NT2/D1 (cell line): Measurements from ENCODE around the gene USP11.

Experiments
- SUZ12 ChIP-seq: IDR thresholded peaks from 2 replicates; pipeline ENCODE4 v1.6.1; 2011; ENCODE audit not compliant: insufficient read length, insufficient read depth; ENCODE audit errors: extremely low read depth
- YY1 ChIP-seq: IDR thresholded peaks from 2 replicates; pipeline ENCODE4 v1.6.1; 2011; ENCODE audit not compliant: insufficient read length, insufficient read depth

DNA sequence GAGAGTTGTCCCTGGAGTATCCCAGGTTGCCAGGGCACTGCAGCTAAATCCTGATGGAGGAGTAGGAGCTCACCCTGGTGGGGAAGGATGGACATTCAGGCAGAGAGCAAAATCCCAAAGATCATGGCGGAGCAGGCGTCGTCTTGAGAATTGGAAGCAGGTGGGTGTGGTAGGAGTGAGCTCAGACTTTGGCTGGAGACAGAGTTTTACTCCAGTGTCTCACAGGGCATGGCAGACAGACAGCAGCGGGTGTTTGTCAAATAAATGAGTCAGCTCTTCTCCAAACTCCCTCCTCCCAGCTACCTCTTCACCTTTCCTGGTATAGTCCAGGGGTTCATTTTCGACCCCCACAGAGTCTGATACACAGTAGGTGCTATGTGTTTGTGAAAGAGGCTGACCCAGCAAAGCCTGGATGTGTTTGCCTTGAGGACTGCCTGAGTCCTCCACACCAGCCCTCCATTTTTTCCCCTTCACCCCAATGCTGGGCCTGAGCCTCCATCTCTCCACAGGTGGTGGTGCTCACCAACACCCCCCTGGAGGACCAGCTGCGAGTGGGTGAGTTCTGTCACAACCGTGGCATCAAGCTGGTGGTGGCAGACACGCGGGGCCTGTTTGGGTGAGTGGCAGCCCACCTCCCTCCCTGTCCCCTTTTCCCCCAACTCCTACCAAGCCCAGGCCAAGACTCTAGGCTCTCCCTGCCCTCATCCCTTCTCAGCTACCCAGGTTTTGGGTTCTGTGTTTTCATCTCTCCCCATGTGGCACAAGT is 32.2 kb upstream of the USP11 start:
- TF ChIP-seq YY1 (no peak), SUZ12 (no peak)
